GM12872 (cell line): ENCODE results near the gene GOSR2.

ENCODE experiments used
- CTCF ChIP-seq: IDR thresholded peaks from 3 replicates; pipeline ENCODE4 v1.5.1; 2011; ENCODE audit warnings: low read depth, mild to moderate bottlenecking, low read length, moderate library complexity; ENCODE audit not compliant: insufficient read depth

GOSR2 gene

GRCh38 chr17:46991617-46992016 lies 68.7 kb downstream of the GOSR2 start:
- no peak for TF ChIP-seq CTCF
